T follicular helper cell (primary cell): ENCODE measurements around the gene SHMT1.
"Not testable (repeated sequence)": the region's sequence is repeated elsewhere in the genome, so short reads cannot be mapped to it uniquely, and the experiment has no call there.

Source experiments
- DNase-seq: peaks from one replicate; pipeline ENCODE4 v3.0.0-alpha.2; 2020; ENCODE audit warnings: low read depth

The SHMT1 gene

DNA sequence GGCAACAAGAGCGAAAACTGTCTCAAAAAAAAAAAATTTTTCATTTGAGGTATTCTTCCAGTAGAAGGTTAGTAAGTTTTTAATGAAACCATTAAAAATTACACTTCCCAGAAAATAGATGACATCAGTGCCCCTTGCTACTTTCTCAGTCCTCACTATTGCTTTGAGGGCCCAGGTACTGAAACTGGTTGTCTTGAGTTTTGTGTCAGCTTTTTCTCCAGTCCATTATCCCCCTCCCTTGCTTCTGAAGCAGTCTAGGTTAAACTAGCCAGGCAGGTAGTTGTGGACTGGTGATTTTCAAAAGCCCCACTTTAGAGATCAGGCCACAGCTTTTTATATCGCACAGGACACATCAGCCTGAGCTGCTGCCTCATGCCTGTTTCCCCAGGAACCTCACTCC, 37.3 kb downstream of the SHMT1 start:
- DNase-seq = no peak

DNA sequence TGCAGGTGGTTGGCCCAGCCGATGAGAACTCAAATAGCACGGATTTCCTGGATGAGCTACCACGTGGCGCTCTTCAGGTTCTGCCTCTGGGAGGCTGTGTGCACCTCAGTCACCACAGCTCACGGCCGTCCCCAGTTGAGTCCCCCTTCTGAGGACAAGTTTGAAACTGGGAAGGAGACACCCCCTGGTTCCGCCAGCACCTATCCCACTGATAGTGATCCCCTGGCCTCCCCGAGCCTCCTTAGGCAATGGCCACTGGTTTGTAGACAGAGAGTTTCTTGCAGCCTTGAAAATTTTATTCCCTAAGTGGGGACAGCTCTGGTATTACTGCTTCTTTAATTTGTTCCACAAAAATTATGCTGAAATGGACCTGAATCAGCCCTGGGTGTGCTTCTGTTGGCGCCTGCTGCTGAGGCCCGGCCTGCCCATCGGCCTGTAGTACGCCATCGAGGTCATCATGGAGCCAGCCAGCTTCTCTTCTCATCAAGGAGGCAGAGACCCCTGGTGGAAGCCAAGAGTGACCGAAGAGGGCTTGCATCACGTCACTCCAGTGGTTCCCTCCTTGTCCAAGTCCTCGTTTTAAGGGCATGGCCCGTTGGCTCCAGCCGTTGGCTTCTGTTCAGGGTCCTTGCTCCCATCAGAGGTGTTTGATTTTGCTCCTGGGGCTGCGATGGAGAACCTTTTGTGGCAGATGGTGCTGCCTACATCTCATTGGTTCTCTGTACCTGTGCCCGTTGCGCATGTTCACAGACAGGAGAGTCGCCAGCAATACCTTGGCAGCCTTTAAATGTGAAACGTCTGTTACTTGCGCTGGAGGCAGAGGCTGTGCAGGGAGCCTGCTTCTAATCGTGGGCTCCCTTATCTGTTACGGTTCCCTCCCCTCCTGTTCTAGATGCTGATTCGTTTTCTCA, 39.0 kb downstream of the SHMT1 start:
- no peak for DNase-seq

DNA sequence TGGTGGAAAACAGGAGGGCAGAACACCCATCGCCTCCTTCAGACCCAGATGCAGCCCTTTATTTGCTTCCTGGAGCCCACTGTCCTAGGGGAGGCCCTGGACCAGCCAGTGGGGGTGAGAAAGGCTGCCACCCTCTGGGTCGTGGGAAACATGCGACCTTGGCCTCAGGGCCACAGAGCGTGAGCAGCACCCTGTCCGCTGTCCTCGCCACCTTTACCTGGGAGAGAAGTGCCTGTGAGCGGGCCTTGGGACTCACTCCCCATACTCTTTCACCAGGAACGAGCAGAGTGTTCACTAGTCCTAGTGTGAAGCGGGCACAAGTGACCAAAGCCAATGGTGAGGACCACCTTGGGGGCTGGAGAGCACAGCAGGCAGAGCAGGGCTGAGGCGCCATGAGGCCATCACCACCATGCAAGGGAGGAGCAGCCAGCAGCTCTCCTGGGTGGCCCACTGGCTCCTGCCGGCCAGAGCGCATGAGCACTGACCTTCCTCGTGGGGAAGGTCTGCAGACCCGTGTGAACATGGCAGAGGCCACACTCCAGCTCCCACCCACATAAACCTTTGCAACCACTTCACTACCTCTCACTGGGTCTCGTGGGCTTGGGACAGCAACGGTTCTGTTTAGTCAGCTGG, 39.7 kb downstream of the SHMT1 start:
- no peak for DNase-seq

DNA sequence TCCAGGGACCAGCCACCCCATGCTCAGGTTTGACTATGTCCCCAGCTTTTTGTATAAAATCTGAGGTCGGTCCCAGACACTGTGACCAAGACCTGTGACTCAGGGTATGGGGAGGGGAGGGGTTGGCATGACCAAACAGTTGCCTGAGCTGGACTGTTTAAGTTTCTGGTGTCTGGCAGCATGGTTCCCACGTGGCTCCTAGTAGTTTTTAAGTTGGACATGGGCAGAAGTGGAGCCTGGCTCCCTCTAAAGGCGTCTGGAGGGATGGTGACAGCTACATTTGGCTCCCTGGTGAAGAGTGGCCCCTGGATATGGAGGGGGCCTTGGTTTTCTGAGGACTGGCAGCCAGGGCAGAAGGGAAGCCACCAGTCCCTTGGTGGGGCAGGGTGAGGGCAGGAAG, 40.3 kb downstream of the SHMT1 start:
- no peak for DNase-seq

DNA sequence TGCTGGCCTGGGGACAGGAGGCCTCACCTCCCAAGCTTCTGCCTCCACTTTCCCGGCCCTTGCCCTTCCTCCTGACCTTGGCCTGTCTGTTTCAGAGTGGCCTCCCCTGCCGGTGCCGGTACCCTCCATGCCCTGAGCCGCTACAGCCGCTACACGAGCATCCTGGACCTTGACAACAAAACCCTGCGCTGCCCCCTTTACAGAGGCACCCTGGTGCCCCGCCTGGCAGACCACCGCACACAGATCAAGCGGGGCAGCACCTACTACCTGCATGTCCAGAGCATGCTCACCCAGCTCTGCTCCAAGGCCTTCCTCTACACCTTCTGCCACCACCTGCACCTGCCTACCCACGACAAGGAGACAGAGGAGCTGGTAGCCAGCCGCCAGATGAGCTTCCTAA, 40.8 kb downstream of the SHMT1 start:
- DNase-seq = no peak

DNA sequence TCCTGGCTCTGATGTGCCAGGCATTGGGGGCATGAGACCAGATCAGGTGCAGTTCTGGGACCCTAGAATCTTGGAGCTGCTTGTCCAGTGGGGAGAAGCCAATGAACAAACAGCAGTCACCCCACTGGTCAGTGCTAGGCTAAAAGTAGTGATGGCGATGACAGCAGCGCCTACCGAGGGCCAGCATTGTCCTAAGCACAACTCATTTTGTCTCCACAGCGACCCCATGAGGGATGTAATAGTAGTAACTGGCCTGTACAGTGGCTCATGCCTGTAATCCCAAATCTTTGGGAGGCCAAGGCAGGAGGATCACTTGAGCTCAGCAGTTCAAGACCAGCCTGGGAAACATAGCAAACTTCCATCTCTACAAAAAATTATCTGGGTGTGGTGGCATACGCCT, 42.0 kb downstream of the SHMT1 start:
- DNase-seq = no peak

DNA sequence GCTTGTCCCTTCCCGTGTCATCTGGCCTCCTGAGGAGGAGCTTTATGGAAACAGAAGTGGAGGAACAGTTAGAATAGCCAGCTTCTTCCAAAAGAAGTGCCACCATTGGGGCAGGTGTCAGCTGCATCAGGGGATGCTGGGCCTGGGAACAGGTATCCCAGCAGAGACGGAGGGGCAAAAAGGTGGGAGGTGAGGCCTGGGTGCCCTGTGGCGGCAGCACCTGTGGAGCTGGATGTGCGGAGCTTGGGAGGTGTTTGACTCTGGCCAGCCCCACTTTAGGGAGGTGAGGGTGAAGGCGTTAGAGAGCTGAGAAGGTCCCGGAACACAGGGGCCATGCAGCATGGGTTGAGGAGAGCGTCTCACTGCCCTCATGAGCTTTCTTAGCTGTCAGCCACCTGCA, 43.0 kb downstream of the SHMT1 start:
- no peak for DNase-seq

DNA sequence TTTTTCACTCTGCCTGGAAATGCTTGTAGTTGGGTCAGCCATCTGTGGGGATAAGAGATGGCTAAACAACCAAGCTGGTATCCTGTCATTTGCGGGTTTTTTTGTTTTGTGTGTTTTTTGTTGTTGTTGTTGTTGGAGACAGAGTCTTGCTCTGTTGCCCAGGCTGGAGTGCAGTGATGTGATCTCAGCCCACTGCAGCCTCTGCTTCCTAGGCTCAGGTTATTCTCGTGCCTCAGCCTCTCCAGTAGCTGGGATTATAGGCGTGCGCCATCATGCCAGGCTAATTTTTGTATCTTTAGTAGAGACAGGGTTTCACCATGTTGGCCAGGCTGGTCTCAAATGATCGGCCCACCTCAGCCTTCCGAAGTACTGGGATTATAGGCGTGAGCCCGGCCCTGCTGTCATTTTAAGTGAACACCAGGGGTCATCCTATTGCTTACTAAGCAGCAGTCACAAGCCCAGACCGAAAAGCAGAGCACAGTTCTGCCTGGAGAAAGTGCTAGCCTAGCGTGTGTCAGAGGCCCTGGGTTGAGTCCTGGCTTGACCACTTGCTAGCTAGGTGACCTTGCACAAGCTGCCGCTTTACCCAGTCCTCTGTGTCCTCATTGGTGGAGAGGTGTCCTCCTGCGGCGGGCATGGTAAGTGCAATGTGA, 43.6 kb downstream of the SHMT1 start:
- no peak for DNase-seq

DNA sequence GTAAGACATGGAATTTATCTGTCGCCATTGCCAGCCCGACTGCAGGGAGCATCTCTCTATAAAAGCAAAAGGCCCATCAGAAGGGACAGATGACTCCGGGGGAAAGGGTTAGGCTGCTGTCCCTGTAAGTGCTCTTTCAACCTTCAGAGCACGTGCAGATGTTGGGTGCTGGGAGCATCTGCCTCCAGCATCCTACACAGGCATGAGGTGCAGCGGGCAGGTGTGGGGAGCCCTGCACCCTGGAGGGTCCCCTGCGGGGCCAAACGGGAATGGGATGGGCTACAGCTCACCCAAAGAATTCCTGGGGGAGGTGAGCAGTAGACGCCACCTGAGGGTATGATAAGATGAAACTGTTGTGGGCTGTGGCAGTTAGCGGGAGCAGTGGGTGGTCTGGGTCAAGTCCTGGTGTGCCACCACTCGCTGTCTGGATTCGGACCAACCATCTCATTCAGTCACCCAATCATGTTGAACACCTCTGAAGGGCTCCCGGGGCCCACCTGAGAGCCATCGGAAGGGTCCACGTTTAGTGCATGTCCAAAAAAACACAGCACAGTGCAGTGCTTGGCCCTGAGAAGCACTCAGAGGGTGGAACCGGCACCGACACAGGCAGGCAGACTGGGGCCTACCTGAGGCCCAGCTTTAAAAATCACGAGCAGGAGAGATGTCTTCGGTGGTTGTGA, 44.4 kb downstream of the SHMT1 start:
- DNase-seq = no peak

DNA sequence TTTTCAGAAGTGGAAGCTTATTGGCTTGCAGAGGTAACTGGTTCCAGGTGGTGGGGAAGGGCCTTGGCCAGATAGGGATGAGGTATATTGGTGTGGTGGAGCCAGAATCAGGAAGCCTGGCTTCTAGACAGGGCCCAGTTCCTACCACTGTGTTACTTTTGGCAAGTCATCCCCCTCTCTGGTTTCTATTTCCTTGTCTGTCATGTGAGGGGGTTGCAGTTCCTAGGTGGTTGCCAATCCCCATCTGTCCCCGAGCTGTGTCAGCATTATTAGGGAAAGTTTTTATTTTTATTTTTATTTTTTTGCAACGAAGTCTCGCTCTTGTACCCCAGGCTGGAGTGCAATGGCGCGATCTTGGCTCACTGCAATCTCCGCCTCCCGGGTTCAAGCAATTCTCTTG, 45.2 kb downstream of the SHMT1 start:
- no peak for DNase-seq

DNA sequence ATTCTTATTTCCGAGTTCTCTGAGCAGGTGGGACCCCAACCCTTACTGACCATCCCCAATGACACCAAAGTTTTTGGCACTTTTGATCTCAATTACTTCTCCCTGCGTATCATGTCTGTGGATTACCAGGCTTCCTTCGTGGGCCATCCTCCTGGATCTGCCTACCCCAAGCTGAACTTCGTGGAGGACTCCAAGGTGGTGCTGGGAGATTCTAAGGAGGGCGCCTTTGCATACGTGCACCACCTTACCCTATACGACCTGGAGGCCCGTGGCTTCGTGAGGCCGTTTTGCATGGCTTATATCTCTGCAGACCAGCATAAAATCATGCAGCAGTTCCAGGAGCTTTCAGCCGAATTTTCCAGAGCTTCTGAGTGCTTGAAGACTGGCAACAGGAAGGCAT, 47.4 kb downstream of the SHMT1 start:
- DNase-seq = no peak

DNA sequence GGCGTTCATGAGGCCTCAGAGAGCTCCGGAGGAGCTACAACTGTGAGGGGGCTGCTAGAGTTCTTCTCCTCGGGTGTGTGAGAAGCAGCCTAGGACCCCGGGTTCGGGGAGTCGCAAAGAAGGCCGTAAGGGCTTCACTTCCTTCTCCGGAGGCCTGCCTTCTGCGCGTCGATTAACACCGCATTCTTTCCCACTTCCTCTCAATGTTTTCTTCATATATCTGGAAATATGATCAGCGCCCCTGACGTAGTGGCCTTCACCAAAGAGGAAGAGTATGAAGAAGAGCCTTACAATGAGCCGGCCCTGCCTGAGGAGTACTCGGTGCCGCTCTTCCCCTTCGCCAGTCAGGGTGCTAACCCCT, 47.8 kb downstream of the SHMT1 start:
- no peak for DNase-seq

DNA sequence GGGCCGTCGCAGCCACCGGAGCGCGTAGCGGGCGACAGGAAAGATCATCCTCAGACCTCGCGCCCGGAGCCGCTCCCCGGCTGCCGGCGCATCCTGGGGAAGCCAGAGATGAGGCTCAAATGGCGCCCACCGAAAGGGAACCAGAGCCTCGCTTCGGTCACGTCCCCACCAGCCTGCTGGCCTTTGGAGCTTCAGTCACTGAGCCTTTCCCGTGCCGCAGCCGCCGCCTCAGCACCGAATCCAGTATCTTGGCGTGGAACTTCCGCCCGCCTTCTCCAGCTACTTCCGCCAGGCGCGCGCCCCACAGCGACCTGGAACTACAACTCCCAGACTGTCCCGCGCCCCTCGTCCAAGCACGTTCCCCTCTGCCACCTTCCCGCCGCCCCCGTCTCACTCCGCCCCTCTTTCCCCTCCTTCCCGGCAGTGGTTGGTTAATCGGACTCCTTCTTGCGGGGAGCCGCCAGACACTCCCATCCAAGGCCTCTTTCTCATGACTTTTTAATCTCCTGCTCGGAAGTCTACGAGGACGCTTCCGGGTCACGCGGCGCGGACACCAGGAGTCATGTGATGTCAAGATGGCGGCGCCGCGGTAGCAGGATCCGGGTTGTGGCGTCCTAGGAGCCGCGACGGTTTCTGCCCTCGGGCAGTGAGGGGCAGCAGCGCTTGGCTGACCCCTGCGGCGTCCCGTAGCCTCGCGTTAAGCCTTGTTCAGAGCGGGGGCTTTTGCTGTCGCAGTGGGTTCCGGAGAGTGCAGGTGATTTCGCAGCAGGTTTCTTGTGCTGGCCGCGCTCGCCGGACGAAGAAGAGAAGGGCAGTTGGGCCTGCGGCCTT, 48.4 kb downstream of the SHMT1 start, which contains the start of the genes SMCR8 and TOP3A:
Gene SMCR8, plus strand, starts transcription at position 563 of the 831 bp plus-strand sequence. CDS start 497 bp downstream, outside the sequence.
Gene TOP3A, minus strand, starts transcription at position 264 of the 831 bp plus-strand sequence. Its CDS starts 216 bp downstream, at position 48.
- DNase-seq = peak; percentile 98

DNA sequence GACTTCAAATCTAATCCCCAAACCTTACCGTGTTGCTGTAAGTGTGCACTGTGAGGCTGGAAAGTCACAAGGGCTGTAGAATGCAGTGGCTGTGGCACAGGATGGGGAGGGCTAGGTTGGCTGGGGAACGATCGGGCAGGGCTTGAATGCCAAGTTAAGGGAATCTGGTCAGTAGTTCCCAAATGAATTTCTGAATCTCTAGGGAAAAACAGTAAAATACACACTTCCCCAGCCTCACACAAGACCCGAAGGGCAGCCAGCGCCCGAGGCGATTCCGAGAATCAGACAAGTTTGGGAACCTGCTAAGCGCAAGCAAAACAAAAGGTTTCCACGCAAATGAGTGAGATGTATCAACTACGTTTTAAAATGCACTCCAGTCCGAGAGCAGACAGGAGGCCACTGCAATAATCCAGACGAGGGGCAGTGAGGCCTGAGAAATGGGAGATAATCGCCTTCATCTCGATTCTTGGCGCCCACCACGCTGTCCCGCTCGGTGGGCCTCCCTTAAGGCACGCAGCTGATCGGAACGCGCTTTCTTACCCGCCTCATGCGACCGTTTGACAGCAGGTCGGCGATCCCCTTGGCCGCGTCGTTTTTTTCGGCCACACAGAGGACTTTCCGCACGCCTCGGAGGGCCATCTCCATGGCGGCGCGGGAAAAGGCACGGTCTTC, 49.2 kb downstream of the SHMT1 start:
- no peak for DNase-seq

DNA sequence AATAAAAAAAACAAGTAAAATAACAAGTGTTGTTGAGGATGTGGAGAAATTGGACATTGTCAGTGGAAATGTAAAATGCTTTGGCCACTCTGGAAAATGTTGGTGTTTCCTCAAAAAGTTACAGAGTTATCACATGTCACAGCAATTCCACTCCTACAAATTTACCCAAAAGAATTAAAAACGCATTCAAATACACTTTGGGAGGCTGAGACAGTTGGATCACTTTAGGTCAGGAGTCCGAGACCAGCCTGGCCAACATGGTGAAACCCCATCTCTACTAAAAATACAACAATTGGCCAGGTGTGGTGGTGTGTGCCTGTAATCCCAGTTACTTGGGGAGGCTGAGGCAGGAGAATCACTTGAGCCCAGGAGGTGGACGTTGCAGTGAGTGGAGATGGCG, 54.1 kb downstream of the SHMT1 start:
- DNase-seq = no peak

DNA sequence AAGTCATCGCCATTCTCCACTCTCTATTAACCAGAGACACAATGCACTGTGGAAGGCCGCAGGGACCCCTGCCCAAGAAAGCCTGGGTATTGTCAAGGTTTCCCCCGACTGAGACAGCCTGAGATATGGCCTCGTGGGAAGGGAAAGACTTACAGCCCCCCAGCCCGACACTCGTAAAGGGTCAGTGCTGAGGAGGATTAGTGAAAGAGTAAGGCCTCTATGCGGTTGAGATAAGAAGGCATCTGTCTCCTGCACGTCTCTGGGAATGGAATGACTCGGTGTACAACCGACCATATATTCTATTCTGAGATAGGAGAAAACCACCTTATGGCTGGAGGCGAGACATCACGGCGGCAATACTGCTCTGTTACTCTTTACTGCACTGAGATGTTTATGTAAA, 60.1 kb downstream of the SHMT1 start:
- DNase-seq = not testable (repeated sequence)

DNA sequence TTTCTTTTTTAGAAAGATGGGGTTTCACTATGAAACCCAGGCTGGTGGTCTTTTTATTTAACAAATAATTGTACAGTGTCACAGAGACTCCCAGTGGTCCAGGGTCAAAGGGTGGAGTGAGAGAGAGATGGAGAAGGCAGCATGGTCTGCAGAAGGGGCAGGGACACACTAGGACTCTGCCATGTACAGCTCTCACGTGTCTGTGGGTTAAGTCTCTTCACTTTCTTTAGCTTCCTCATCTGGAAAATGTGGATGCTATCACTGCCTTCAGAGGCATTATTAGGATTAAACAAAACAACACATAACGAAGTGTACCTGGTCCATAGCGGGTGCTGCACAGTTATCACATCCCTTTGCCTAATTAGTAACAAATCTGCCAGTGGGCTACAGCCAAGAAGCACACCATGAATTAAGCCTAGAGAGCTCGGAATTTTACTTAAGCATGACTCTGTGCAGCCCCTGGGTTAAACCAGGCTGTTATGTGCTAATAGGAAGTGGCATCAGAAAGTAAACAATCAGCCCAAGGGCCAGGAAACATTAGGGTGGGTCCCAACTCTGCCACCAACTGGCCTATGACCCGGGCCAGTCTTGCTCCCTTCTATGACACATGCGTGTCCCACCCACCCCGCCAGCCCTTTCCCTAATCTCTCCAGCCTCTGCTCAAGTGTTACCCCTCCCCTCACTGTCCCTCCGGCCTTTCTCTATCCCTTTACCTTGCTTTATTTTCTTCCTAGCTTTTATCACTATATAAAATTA, 62.4 kb downstream of the SHMT1 start:
- no peak for DNase-seq

DNA sequence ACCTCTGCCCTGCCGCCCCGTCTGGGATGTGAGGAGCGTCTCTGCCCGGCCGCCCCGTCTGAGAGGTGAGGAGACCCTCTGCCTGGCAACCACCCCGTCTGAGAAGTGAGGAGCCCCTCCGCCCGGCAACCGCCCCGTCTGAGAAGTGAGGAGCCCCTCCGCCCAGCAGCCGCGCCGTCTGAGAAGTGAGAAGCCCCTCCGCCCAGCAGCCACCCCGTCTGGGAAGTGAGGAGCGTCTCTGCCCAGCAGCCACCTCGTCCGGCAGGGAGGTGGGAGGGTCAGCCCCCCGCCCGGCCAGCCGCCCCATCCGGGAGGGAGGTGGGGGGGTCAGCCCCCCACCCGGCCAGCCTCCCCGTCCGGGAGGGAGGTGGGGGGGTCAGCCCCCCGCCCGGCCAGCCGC, 65.3 kb downstream of the SHMT1 start:
- not testable (repeated sequence) for DNase-seq

DNA sequence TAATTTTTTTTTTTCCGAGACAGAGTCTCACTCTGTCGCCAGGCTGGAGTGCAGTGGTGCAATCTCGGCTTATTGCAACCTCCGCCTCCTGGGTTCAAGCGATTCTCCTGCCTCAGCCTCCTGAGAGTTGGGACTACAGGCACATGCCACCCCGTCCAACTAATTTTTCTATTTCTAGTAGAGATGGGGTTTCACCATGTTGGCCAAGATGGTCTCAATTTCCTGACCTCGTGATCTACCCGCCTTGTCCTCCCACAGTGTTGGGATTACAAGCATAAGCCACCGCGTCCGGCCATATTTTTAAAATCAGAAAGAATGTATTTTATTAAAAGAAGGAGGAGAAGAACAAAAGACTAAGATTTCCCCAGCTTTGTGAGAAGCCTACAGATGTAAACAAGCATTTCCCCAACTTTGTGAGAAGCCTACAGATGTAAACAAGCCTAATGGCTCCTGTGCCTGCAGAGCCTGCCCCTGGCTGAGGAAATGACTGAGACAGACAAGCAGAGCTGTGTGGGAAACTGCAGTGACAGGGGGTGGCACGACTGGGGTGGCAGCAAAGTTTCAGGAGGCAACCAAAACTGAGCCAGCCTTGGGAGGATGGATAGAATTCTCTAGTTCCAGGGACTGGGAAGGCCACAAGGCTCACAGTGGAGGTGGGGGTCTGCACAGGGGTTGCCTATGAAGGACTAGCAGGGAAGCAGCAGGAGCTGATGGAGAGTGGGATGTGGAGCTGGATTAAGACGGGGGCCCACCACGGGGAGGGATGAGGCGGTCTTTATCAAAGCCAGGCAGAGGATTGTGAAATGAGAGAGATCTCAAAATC, 71.4 kb downstream of the SHMT1 start:
- no peak for DNase-seq
